Measurements from ENCODE around the gene DCDC1.

The DCDC1 gene

DNA sequence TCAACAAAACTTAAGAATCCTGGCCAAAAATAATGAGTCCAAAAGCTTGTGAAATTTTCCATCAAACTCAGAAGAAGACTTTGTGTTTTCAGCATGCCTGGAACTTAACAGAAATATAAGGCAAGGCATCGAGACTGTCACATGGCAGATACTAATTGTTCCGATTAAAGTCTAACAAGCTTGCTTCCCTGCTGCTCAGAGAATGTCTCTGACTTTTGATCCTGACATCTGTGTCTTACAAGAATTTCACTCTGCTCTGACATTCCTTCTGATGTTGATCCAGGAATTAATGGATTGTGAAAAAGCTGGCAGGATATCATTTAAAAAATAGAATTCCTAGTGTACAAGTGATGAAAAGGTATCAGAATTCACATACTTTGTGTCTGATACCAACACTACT, 170.2 kb downstream of the DCDC1 start:
- DNase-seq = no peak

DNA sequence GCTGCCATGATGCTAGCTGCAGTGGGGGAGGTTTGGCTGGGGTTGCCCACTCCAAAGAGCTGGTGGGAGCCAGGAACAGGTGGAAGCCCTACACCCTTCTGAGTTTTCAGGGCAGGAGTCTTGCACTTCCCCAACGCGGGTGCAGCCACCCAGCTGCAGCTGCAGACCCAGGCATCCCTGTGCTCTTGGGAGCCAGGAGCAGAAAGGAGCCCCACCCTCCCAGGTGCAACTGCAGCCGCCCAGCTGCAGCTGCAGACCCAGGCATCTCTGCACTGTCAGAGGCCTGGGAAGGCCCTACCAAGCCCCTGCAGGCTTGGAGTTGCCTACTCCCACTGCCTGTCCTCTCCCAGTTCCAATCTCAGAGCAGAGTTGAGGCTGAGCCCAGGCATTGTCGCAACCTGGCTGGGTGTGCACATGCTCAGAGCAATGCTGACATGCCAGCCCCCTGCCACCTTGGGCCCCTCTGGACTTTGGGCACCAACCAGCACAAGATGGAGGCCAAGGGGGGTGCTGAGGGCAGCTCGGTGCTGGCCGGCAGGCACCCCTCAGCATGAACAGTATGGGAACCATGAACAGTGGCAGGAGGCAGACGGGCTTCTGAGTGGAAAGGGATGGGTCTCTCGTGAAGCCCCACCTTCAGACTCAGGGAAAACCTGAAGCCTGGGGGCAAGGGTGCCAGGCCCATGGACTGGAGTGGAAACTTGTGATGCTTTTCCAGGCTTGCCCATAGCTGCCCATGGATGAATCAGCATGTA, 195.4 kb downstream of the DCDC1 start:
- DNase-seq = no peak

DNA sequence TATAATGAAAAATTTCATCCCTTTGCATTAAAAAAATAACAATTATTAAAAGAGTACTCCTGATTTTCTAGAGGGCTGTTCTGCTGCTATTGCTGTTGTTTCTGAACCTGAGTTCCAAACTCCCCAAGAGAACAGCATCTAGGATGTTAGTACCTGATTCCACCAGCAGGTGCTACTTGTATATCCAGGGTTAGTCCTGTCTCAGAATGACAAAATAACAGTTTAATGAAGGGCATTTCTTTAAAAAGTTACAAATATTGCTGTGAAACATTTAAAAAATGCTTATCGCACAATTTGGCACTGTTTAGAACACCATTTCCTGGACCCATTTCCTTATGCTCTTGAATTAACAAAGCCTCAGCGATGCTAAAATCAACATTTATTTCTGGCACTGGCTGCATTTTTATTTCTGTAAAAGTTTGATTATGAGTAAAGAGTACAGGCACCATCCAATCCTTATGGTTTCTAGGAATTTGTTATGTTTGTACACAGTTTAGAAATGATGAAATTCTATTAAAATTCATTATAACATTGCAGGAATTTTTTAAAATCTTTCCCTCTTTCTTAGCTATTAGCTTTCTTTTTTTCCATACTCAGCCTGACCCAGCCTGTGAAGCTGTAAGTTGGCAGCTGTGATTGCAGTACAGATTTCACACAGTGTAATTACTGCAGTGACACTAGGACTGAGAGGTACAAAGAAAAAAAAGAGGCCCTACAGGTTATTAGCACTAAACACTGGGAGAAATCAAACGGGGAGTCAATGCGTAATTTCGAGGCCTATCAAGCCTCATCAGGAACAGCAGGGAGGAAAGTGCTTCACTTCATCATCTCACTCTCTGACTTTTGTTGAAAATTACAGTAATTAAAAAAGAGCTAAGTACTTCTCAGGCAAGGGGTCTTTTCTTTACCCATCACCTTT, 208.8 kb downstream of the DCDC1 start:
- DNase-seq = no peak

DNA sequence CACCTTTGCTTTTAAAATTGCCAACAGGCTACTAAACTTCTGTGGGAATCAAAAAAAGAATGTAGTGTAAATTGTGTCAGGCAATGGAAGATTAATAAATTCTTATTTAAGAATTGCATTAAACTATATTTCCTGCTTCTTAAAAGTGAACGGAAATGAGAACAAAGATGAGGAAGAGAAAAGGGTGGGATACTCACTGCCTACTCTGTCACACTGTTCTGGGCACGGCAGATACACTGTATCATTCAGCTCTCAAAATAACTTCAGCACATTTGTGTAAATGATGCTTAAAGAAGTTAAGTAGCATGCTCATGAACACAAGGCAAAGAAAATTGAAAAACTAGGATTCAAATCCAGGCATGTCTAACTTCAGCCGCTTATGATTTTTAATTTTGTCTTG, 218.7 kb downstream of the DCDC1 start:
- DNase-seq = no peak

DNA sequence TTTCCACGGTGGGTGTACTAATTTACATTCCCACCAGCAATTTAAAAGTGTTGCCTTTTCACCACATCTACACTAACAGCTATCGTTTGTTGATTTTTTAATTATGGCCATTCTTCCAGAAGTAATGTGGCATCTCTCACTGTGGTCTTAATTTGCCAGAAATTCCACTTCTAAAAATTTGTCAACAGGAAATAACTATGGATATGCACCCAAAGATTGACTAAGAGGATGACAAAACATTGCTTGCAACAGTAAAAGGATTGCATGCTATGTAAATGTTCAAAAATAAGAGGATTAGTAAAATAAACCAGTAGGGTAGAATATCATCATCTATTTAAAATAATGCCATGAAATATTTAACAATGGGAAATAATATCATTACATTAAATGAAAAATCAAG, 219.5 kb downstream of the DCDC1 start:
- no peak for DNase-seq

DNA sequence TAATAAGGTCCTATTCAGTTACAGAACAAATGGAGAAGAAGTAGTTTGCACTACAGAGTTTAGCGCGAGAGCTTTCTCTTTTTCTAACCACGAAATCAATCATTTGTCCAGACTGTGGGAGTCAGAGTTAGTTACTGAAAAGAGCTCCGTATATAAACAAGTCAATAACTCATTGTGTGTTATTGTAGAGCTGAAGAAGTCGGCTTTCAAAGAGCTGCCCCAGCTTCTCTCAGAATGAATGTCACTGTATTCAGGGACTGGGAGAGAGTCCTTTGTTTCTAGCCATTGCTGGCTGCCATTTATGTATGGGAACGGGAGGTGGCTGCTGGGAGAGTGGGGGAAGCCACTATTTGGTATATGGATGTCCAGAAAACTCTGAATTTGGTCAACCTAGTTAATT, 227.8 kb downstream of the DCDC1 start:
- no peak for DNase-seq

DNA sequence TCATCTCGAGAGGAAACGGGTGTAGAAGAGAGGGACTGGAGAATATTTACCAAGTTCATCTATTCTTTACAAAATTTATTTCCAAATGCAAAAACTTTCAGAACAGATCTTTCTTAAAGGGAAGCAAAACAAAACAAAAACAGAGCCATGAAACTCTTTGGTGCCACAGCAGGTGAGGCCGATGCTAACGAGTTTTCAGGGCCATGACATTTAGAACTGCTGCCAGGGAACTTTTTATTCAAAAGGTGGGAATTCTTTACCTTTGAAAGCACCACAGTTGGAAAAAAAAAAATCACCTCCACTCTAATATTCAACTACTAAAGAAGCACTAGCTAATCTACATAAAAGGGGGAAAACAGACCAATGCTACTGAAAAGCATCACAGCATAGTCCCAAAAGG, 230.1 kb downstream of the DCDC1 start:
- DNase-seq = no peak

DNA sequence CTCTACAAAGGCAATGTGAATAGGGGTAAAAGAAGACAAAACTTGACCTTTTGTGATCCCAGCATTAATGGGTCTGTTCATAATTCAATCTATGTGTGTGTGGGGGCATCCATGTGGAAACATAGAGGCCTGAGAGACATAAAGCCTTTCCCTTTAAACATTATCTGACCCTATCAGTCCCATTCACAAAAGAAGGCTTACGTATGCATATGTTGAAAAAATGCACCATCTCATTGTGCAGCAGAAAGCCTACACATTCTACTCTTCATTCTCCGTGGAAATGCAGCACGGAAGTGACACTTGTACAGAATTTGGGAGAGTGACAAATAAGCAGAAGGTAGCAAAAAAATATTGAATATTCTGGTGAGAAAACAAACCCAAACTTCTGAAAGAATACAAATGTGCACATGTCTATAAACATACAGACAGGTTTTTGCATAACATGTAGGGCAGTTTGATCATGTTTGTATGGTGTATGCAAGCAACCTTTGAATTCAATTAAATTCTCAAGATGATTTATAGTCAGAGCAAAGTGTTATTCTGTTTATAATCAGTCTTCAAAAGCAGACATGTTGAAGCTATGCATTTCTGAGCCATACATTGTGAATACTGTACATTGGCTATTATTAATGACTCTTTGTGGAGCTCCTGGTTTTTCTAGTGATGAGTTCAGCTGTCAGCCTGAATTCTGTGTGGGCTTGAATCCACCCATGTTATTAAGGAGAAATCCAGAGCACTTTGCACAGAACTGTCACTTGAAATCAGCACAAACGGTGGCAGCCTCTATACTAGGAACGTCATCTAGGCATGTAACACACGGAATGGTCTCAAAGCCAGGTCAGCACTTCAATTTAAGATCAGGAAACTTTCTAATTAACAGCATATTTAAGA, 236.8 kb downstream of the DCDC1 start:
- DNase-seq = no peak

DNA sequence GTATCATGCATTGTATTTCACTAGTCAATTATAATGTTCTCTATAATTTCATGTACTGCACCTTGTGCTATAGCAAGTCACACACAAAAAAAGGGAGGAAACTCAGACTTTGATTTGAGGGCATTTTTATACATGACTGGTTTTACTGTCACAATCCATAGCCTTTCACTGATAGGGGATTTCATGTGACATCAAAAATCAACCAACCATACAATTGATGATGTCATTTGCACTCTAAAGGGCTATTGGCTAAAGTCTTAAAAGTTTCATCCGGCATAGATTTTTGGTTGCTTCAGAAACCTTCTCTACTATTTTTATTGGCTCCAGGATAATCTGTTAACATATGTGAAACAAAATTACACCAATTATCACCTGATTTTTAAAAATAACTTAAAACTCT, 237.8 kb downstream of the DCDC1 start:
- DNase-seq = no peak

DNA sequence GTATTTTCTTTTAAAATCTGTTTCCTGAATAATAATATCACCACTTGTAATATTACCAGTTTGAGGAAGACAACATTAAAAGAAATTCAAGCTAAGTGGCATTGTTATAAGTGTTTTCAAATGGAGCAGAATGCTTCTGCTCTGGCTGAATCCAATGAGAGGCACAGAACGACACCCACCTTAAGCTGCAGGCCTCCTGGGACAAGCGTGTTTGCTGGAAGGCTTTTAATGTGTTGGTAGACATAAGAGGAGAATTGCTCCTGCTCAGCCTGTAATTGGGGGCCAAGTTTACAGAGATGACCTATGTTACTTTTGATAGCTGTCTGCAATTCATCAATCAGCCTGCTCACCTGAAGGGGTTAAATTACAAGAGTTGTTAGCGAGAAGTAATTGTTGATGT, 242.2 kb downstream of the DCDC1 start:
- no peak for DNase-seq

DNA sequence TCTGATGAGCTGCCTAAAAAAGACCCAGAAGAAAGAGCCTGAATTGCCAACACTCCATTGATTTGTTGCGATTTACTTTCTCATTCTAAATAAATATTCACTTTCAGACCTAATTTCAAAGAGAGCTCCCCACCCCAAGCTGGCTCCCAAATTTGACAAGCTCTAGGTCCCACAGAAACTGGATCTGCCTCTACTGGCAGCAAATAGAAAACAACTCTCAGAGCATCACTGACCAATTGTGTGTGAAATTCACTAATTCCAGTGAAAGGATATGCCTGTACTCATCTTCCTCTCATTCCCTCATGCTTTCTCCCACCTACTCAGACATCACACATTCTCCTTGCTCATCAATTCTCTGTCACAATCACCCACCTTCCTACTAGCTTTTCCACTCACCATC, 249.1 kb downstream of the DCDC1 start:
- DNase-seq = no peak

DNA sequence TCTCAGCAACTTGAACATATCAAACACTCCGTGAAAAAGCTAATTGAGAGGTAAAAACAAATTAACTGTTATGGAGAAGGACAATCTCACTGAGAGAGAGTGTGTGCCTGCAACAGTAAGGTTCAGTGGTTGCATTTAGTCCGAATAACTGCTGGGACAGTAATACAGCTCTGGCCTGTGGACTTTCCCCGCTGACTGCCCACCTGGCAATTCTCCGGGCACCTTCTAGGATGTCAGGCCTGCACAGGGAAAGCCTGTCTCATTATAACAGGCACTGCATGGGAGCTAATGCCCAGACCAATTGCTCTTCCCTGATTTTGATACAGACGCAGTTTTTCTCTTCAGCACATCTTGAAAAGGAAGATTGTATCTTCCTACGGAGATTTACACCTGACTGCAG, 251.0 kb downstream of the DCDC1 start:
- DNase-seq = no peak

DNA sequence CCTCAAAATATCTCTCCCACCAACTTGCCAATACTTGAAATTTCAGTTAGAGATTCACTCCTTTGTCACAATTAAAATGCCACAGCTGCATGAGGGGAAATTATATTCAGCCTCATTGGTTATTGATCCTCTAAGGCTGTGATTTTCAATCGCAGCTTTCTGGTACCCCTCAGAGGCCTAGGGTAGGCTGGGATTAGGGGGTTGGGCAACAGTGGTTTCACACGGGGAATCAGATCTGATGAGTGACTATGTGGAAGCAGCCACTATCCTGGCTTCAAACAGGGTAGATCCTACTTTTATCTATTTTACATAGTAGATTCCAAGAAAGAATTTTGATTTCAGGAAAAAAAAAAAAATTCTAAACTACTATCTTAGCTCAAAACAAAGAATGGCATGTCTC, 252.5 kb downstream of the DCDC1 start:
- DNase-seq = no peak

DNA sequence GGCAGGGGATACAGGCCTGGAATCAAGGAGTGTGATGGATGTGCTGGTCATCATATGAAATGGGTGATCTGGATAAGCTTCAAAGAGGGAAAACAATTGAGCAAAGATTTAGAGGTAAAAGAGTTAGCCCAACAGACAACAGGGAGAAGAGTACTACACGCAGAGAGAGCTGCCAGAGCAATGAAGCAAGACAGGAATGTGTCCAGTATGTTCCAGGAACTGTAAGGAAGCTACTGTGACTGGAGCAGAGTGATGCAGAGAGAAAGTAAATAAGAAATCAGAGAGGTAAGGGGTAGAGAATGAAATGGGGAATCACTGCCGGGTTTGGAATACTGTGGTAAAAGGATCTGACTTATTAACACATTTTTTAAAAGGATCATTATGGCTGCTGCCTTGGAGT, 255.1 kb downstream of the DCDC1 start:
- no peak for DNase-seq

DNA sequence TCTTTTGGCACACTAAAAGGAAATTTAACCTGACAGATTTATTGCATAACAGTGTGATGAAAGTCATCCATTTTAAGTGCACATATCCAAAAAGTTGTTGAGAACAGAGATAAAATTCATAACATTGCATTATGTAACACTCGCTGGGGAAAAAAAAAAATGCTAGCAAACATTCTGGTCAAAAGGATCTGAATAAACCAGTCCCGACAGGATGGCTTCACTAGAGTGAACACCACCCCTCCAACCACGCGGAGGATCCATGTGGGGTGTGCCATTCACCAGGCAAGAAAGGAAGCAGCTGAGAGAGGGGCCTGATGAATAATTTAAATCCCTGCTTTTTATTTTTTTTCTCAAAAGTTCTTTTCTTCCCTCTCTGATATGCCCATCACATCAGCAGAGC, 258.7 kb downstream of the DCDC1 start:
- DNase-seq = no peak

DNA sequence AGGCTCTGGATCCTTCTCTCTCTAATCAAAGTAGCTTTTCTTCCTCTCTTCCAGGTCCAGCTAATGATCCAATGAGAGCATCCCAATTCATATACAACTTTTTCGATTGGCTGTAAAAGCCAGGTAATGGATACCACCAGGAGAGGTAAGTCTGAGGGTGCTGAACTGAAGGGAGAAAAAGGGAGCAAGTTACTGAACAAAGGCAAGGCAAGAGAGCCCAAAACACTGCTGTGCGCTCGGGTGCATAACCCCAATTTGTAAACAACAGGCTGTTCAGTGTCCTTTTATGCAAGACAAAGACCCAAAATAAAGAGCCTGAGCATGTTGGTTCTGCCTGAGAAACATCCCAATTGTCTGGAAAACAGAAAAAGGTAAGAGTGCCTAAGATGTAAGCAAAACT, 260.1 kb downstream of the DCDC1 start:
- no peak for DNase-seq

DNA sequence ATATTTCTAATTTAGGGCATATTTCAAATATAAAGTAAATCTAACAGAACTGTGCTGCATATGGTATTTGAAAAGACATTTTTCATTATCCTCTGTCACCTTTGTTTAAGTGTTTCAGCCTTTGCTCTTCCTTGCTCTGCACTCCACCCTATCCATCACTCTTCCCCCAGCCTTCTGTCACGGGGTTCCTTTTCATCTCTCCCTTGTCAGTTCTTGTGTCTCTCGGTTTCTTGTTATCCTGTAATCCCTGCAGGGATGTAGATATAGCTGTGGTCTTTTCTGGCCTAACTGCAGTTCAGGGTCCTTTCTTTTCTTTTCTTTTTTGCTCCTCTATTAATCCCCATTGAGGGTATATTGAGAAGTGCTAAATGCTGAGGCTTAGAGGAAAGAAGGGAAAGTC, 261.9 kb downstream of the DCDC1 start:
- DNase-seq = no peak

DNA sequence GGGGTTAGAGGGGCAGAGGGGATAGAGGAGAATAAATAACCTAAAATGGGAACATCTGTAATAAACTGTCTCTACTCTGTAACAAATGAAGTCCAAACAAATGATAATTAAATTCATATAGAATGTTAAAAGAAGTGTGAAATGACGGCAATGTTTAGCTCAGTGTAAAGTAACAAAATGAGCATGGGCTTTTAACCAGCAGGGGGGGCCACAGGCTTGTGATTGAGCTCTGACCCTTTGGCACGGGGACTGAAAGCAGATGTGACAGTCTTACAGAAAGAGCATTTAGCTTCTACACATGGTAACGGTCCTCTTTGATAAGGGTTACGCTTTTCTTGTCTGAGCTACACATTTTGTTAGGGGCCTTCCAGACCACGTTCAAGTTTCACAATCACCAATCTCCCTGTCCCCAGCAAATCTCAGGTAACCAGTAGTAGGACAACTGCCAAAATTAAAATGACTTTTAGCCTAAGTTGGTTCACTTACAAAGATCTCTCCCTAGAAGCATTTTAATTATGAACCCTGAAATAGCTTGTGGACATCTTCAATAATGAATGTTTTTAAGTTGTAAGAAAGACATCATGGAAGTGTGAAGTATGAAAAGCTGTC, 262.5 kb downstream of the DCDC1 start:
- DNase-seq = no peak

DNA sequence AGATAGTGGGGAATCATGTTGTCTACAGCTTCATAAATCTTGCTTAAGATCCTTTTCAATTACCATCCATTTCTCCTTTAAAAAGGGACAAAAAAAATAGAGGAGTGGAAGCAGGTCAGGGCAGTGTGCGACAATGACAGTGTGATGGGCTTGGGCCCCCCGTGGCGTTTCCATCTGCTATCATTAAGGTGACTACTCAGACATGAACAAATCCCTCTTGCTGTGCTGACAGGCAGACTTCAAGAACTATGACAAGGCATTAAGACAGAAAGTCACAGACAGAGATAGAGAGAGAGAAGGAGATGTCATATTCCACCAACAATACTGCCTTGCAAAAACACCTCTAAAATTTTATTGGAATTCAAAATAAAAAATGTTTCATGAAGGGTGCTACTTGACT, 263.2 kb downstream of the DCDC1 start:
- DNase-seq = no peak

DNA sequence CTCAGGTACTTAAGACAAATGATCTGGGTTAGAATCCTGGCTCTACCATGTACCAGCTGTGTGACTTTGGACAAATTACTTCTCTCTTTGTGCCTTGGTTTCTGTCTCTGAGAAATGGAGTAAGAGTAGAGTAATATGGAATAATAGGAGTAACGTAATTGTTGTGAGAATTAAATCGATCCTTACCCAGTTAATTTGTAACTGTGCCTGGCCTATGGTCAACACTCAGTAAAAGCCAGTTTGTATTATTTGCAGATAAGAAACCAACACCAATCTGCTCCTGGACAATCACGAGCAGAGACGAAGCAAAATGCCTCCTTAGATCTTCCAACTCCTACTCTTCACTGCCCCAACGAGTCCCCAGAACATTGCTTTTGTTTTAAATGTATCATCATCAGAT, 266.7 kb downstream of the DCDC1 start:
- no peak for DNase-seq

DNA sequence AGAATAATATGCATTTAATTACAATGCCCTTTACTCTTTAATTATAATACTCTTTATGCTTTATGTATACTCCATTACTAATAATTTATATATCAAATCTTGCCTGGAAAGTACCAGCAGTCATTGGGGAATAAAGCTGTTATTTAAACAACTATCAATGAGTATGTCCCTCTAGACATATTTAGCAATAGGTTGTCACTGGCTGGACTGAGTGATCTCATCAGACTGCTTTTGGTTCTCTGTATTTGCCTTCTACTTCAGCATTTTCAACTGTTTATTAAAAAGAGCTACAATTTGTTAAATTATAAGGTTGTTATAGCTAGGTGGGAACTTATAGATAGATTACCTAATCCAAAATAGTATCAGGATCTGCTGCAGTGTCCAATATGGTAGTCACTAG, 267.2 kb downstream of the DCDC1 start:
- no peak for DNase-seq

DNA sequence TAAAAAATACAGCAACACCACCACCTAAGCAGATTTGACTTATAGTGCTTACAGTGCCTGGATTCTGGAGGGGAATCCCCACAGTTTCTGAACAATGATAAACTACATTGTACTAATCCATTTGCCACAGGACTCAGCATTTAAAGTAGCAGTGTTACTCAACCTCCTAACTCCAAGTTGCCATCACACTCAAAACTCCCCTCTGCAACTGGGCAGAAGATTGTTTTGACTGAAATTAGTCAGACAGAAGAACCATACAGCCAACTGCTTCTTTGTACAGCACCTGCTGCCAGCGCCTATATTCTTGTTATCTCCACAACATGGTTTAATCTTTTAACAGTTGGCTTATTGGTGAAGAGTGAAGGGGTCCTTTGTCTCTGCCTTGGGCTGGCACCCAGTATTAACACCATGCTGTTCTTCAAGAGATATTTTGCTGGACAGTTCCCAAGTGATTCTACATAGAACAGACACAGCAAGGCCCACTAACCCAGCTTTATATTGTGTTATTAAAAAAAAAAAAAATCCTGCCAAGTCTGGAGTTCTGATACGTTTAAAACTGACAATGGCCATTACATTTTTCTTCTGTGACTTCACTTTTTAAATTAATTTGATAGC, 273.2 kb downstream of the DCDC1 start:
- DNase-seq = no peak

DNA sequence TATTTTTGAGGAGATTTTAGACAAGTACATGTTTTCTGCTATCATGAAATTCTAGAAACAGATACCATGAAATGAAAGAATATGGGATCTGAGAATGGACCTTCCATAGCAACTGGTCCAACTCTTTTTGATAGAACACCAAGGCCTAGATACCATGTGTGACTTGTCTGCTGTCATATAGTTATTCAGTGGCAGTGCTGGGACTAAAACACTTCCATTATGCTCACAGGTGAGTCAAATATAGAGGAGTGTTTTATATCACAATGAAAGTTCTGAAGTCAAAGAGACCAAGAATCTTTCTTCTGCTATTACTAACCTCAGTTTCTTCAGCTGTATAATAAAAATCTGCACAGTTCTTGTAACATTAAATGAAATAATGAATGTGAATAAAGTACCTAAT, 276.9 kb downstream of the DCDC1 start:
- DNase-seq = no peak

Measured in CD4-positive, alpha-beta T cell treated with Interleukin-15 for 1 hour (primary cell).